Activated T-helper 1 cell treated with anti-CD3 and anti-CD28 coated beads, Interleukin-2, amount 50 U/mL, for 16 hours (primary cell): ENCODE measurements around the gene KIAA1586.
"Not testable (repeated sequence)": the region's sequence is repeated elsewhere in the genome, so short reads cannot be mapped to it uniquely, and the experiment has no call there.

ENCODE experiments used
- DNase-seq, 2 donors: peaks; one replicate each; pipeline ENCODE4 v3.0.0-alpha.2; 2020; ENCODE audit warnings: low read depth in 1 of 2, low spot score in 1 of 2

Gene KIAA1586

GRCh38 chr6:57044061-57044460 is 2.4 kb upstream of the KIAA1586 start:
- not testable (repeated sequence) for DNase-seq

- DNase-seq: no peak
Measured at GRCh38 chr6:57044568-57044967, 1.9 kb upstream of the KIAA1586 start.

- not testable (repeated sequence) for DNase-seq
Measured at GRCh38 chr6:57047257-57047585, 728 bp downstream of the KIAA1586 start.

DNA sequence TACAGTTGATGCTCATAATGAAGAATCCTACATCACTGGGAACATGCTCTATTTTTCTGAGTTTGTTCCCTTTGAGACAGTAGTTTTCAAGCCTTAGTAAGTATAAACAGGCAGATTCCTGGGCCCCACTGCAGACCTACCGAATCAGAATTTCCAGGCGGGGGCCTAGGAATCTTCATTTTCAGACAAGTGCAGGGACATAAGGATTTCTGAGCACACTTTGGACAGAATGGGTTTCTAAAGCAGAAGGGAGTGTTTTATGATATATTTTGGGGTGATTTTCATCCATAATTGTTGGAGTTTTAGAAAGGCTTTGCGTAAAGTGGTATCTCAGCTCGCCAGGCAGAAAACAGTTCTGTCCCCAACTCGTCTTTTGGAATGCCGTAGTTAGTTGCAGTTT is 1.4 kb downstream of the KIAA1586 start:
- not testable (repeated sequence) for DNase-seq

GRCh38 chr6:57048577-57048976 is 2.1 kb downstream of the KIAA1586 start:
- no peak for DNase-seq

DNA sequence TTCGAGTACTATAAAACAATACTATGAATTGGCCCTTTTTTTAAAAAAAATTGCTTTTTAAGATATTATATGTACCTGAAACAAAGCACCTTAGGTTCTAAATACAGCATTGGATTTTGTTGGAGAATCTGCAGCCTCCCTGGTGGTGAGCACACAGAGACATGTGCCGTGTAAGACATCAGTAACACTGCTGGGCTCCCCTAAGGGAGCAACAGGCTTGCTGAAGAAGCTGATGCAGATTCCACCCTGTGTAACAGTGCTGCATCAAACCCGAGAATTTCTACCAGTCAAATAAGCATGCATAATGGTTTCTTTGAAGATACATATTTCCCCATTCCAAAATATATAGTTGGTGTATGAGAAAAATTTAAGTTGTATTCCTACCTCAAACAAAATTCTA is 17.4 kb downstream of the KIAA1586 start:
- DNase-seq: no peak

GRCh38 chr6:57064809-57065208 is 18.3 kb downstream of the KIAA1586 start:
- no peak for DNase-seq

DNA sequence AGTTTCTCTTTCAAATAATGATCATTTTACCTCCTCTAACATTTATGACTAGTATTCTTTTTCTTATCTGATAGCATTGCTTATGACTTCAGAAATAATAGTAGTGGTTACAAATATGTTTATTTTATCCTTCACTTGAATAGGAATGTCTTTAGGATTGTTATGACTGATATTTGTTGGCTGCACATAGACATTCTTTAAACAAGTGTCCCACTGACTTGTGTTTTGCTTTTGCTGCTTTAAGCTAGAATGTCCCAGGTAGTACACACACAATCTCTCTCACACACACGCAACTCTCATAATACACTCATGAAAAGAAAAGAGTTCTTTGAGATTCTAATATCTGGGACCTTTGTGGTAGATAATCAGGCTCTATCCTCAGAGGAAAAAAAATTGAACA is 21.6 kb downstream of the KIAA1586 start:
- no peak for DNase-seq

- no peak for DNase-seq
Measured at GRCh38 chr6:57069228-57069627, 22.7 kb downstream of the KIAA1586 start.

GRCh38 chr6:57069920-57070331 is 23.4 kb downstream of the KIAA1586 start:
- no peak for DNase-seq

GRCh38 chr6:57072108-57072507 is 25.6 kb downstream of the KIAA1586 start:
- DNase-seq: no peak

DNA sequence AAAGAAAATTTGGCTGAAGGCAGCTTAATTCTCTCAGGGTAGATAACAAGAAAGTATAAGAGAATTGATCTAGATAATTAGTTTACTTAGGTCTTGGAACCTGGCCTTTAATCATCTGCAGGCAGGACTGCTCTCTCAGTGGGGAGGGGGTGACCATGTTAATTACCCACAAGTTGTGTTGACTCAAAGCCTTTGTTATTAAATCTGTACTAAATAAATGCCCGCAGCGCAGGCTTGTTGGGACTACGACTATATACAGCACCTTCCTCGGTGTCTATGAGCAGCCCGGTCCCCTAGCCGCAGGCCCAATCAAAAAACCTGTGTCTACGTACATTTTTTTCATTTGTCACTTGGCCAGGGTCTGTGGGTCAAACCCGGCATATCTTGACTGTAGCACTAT is 27.9 kb downstream of the KIAA1586 start:
- no peak for DNase-seq

GRCh38 chr6:57075092-57075491 is 28.6 kb downstream of the KIAA1586 start:
- DNase-seq: no peak

DNA sequence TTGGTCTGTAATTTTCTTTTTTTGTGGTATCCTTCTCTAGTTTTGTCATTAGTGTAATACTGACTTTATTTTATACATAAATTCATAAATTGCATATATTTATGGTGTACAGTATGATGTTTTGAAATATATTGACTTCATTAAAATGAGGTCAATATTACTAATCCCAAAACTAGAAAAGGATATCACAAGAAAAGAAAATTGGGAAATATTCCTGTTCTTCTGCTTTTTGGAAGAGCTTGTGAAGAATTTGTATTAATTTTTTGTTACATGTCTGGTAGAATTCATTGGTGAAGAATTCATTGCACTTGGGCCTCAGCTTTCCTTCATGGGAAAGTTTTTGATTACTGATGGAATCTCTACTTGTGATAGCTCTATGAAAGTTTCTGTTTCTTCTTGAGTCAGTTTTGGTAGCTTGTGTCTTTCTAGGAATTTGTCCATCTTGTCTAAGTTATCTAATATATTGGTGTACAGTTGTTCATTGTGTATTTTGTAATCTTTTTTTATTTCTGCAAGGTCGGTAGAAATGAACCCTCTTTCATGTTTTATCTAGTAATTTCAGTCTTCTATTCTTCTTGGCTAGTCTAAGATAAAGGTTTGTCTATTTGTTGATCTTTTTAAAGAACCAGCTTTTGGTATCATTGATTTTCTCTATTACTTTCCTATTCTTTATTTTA is 32.2 kb downstream of the KIAA1586 start:
- DNase-seq: no peak

GRCh38 chr6:57085471-57085870 is 39.0 kb downstream of the KIAA1586 start:
- no peak for DNase-seq

DNA sequence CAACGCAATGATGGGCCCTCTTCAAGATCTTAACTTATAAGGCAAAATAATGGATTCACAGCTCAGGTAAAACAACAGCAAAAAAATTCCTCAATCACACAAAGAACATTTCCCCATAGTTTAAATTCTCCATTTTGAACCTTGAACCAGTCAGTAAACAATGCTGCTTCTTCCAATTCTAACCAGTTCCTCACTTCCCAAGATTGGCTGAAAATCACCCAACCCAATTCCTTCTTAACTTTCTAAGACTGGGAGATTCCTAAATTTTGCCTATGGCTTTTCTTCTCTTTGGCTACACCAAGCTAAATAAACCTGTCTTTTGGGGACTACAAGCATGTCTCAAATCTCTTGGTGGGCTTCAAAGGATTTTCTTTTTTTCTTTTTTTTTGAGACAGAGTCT is 40.4 kb downstream of the KIAA1586 start:
- DNase-seq: no peak

- no peak for DNase-seq
Measured at GRCh38 chr6:57087916-57088315, 41.4 kb downstream of the KIAA1586 start.

GRCh38 chr6:57089265-57089664 is 42.8 kb downstream of the KIAA1586 start:
- no peak for DNase-seq

GRCh38 chr6:57089687-57090457 is 43.4 kb downstream of the KIAA1586 start, which contains the start of gene ZNF451:
TSS of gene ZNF451 (plus strand) at chr6:57090188. CDS start at chr6:57090254, 66 bp downstream.
- peak; percentile 91 to 94 for DNase-seq

- not testable (repeated sequence) for DNase-seq
Measured at GRCh38 chr6:57090458-57091067, 44.1 kb downstream of the KIAA1586 start.

GRCh38 chr6:57091375-57091774 is 44.9 kb downstream of the KIAA1586 start:
- DNase-seq: not testable (repeated sequence)

GRCh38 chr6:57094689-57095088 is 48.2 kb downstream of the KIAA1586 start:
- DNase-seq: no peak
